ENCODE data around the gene KIAA0232.

KIAA0232 gene

GRCh38 chr4:6815029-6815836 is 32.7 kb downstream of the KIAA0232 start:
- Histone ChIP-seq H3K4me3 (ENCODE audit: low read length) (no peak overlapping the region), H3K9me2 (replicated peaks; ENCODE audit: insufficient read depth, low read length) (no peaks in the 10 kb centered on the region), H3K27me3 (replicated peaks; ENCODE audit: insufficient read depth, low read length) (no peaks in the 10 kb centered on the region), H4K20me1 (ENCODE audit: insufficient read depth, low read length) (no peaks in the 10 kb centered on the region), H3F3A (ENCODE audit: insufficient read depth, low read length) (no peaks in the 10 kb centered on the region), H3K9me3 (replicated peaks; ENCODE audit: insufficient read depth, low read length) (no peaks in the 10 kb centered on the region; the same call in 1 of the 2 replicates), H3K4me2 (ENCODE audit: low read depth, low read length) (no peak overlapping the region), H3K27ac (ENCODE audit: low read length) (no peak overlapping the region), H3K4me1 (ENCODE audit: low read length) (no peaks in the 10 kb centered on the region), H3K79me2 (ENCODE audit: low read length) (peaks cover 63% of the 10 kb centered on the region), H2AFZ (ENCODE audit: low read length) (no peak overlapping the region), H3K9ac (ENCODE audit: low read length) (no peak overlapping the region), H3K36me3 (replicated peaks; ENCODE audit: insufficient read depth, low read length) (no peaks in the 10 kb centered on the region)
- TF ChIP-seq EZH2 (optimal IDR thresholded peaks at IDR 0.05; ENCODE audit: low read depth, low read length), result no peak
- TF ChIP-seq EZH2phosphoT487 (IDR thresholded peaks at IDR 0.05; ENCODE audit: low read length), result no peak
- TF ChIP-seq CTCF (IDR thresholded peaks at IDR 0.05; ENCODE audit: low read length), result no peak
- no peak for DNase-seq

GRCh38 chr4:6819295-6819694 is 36.8 kb downstream of the KIAA0232 start:
- Histone ChIP-seq H4K20me1 (ENCODE audit: insufficient read depth, low read length) (no peaks in the 10 kb centered on the region; the same call in 1 of the 2 replicates), H3K27me3 (replicated peaks; ENCODE audit: insufficient read depth, low read length) (no peaks in the 10 kb centered on the region), H3K4me2 (ENCODE audit: low read depth, low read length) (no peak overlapping the region), H2AFZ (ENCODE audit: low read length) (no peak overlapping the region), H3F3A (ENCODE audit: insufficient read depth, low read length) (no peaks in the 10 kb centered on the region), H3K9me3 (replicated peaks; ENCODE audit: insufficient read depth, low read length) (no peaks in the 10 kb centered on the region; the same call in 1 of the 2 replicates), H3K4me3 (ENCODE audit: low read length) (no peak overlapping the region), H3K9me2 (replicated peaks; ENCODE audit: insufficient read depth, low read length) (no peaks in the 10 kb centered on the region), H3K79me2 (ENCODE audit: low read length) (peaks cover 70% of the 10 kb centered on the region), H3K9ac (ENCODE audit: low read length) (no peak overlapping the region), H3K4me1 (ENCODE audit: low read length) (no peaks in the 10 kb centered on the region), H3K27ac (ENCODE audit: low read length) (no peak overlapping the region), H3K36me3 (replicated peaks; ENCODE audit: insufficient read depth, low read length) (no peaks in the 10 kb centered on the region)
- no peak for TF ChIP-seq EZH2phosphoT487 (IDR thresholded peaks at IDR 0.05; ENCODE audit: low read length)
- TF ChIP-seq EZH2 (optimal IDR thresholded peaks at IDR 0.05; ENCODE audit: low read depth, low read length), result no peak
- no peak for TF ChIP-seq CTCF (IDR thresholded peaks at IDR 0.05; ENCODE audit: low read length)
- no peak for DNase-seq

GRCh38 chr4:6820695-6821094 is 38.2 kb downstream of the KIAA0232 start:
- TF ChIP-seq EZH2phosphoT487 (IDR thresholded peaks at IDR 0.05; ENCODE audit: low read length) (no peak), CTCF (IDR thresholded peaks at IDR 0.05; ENCODE audit: low read length) (no peak), EZH2 (optimal IDR thresholded peaks at IDR 0.05; ENCODE audit: low read depth, low read length) (no peak)
- H2AFZ ChIP-seq (ENCODE audit: low read length), result no peak overlapping the region
- no peak for DNase-seq

More at GRCh38 chr4:6820695-6821094, 38.2 kb downstream of the KIAA0232 start:
- Histone ChIP-seq H4K20me1 (ENCODE audit: insufficient read depth, low read length) (no peaks in the 10 kb centered on the region; the same call in 1 of the 2 replicates), H3K9me3 (replicated peaks; ENCODE audit: insufficient read depth, low read length) (no peaks in the 10 kb centered on the region; the same call in 1 of the 2 replicates), H3F3A (ENCODE audit: insufficient read depth, low read length) (no peaks in the 10 kb centered on the region), H3K27ac (ENCODE audit: low read length) (no peak overlapping the region), H3K4me2 (ENCODE audit: low read depth, low read length) (no peak overlapping the region), H3K36me3 (replicated peaks; ENCODE audit: insufficient read depth, low read length) (no peaks in the 10 kb centered on the region), H3K4me1 (ENCODE audit: low read length) (no peaks in the 10 kb centered on the region), H3K79me2 (ENCODE audit: low read length) (peaks cover 57% of the 10 kb centered on the region), H3K4me3 (ENCODE audit: low read length) (no peak overlapping the region), H3K27me3 (replicated peaks; ENCODE audit: insufficient read depth, low read length) (no peaks in the 10 kb centered on the region), H3K9ac (ENCODE audit: low read length) (no peak overlapping the region), H3K9me2 (replicated peaks; ENCODE audit: insufficient read depth, low read length) (no peaks in the 10 kb centered on the region)
